Occipital lobe (tissue), 2 donors: ENCODE data around the gene CLIC1. TPM values are rescaled to one million over a fixed set of nuclear protein-coding genes. Genes with fewer than 3 reads are reported as not detected.

Experiments
- DNase-seq: peaks from one replicate; lab custom pipeline; 2025; lab: John Stamatoyannopoulos, UW
- total RNA-seq: library from RNA; depleted of rRNA; stranded (reverse); fragments of >200 nt; gene quantifications from one replicate; pipeline ENCODE4 v1.2.3, GENCODE V29; 2014

The CLIC1 gene
- total RNA-seq, 1 donor from 2014 or later, result 35.2 TPM

- DNase-seq, result peak; percentile 97
These were observed 33.3 kb downstream of the CLIC1 start, which contains the start of gene ABHD16A for GRCh38 chr6:31702819-31703716. TSS of gene ABHD16A (minus strand) at chr6:31703324. CDS start at chr6:31703281, 43 bp downstream.

- DNase-seq, result no peak
These were observed 33.9 kb downstream of the CLIC1 start for GRCh38 chr6:31702405-31702818.

GRCh38 chr6:31701666-31702404 lies 34.5 kb downstream of the CLIC1 start:
- DNase-seq, result no peak

- no peak for DNase-seq
These were observed 35.5 kb downstream of the CLIC1 start for GRCh38 chr6:31700740-31701401.

GRCh38 chr6:31697555-31697954 lies 38.8 kb downstream of the CLIC1 start:
- DNase-seq, result no peak

- no peak for DNase-seq
These were observed 42.8 kb downstream of the CLIC1 start for GRCh38 chr6:31693535-31693934.

- DNase-seq, result no peak
These were observed 43.4 kb downstream of the CLIC1 start for GRCh38 chr6:31692886-31693285.

- DNase-seq, result no peak
These were observed 44.0 kb downstream of the CLIC1 start for GRCh38 chr6:31692353-31692752.

GRCh38 chr6:31691564-31692108 lies 44.7 kb downstream of the CLIC1 start:
- DNase-seq, result no peak

GRCh38 chr6:31691078-31691463 lies 45.3 kb downstream of the CLIC1 start:
- DNase-seq, result no peak

- DNase-seq, result no peak
These were observed 45.9 kb downstream of the CLIC1 start for GRCh38 chr6:31690231-31691077.

GRCh38 chr6:31689249-31690110 lies 46.9 kb downstream of the CLIC1 start:
- no peak for DNase-seq

GRCh38 chr6:31687860-31688693 lies 48.3 kb downstream of the CLIC1 start:
- DNase-seq, result no peak

GRCh38 chr6:31687321-31687720 lies 49.0 kb downstream of the CLIC1 start:
- no peak for DNase-seq

GRCh38 chr6:31686483-31686882 lies 49.8 kb downstream of the CLIC1 start:
- no peak for DNase-seq

- no peak for DNase-seq
These were observed 52.7 kb downstream of the CLIC1 start for GRCh38 chr6:31683591-31683990.

- no peak for DNase-seq
These were observed 55.1 kb downstream of the CLIC1 start for GRCh38 chr6:31681135-31681671.
